GM04504 (cell line): ENCODE measurements around the gene ITPKB.

Source experiments
- DNase-seq: peaks from one replicate; pipeline ENCODE4 v3.0.0-alpha.2; 2012; ENCODE audit warnings: low read depth

Gene ITPKB

GRCh38 chr1:226665505-226666163 is 73.4 kb downstream of the ITPKB start:
- DNase-seq, result no peak

DNA sequence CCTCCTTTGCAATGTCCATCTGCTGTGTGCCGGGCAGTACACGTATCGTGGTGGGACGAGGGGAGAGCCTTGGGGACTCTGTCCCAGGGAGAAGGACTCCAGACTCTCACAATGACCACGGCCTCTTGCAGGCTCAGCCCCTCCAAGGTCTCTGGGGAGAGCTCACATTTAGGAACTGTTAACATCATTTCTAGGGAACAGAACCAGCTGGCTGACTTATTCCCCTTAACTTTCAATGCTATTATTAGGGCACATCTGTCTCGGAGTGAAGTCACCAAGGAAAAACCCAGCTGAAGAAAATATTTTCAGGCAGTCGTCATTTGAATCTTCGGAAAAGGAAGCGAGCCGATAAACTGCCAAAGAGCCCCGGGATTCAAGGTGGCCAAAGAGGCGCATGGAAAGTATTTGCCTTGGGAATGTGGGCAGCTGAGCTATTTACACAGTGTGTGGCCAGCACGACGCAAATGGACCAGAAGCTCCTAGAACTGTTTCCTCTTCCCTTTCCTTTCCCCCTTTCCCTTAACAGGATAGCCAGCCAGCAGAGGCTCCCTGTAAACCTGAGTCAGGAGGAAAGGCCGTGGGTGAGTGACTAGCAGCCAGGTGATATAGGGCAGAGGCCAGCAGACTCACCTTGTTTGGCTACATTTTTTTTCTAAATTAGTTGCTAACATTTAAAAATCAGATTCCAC is 74.5 kb downstream of the ITPKB start:
- DNase-seq, result peak; percentile 67

GRCh38 chr1:226663327-226663704 is 75.8 kb downstream of the ITPKB start:
- DNase-seq, result no peak

- peak; percentile 88 for DNase-seq
Observed at GRCh38 chr1:226662642-226663326, 76.3 kb downstream of the ITPKB start.

DNA sequence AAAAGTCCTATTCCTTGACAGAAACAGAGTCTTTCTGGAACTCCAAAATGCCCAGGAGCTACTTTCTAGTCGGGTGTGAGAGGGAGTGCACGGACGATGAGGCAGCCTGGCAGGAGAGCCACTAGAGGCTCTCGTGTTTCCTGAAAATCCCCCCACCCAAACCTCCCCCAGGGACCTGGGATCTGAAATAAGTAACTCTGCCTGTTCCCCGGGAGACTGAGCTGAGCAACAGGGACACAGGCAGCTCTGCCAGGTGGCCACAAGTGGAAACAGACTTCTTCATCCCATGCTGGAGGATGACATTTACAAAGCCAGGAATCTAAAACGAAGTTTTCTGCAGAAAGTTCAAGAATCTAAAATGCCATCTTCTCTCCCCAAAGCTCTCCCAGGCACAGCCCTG is 77.1 kb downstream of the ITPKB start:
- no peak for DNase-seq

- DNase-seq, result no peak
Observed at GRCh38 chr1:226661271-226661670, 77.8 kb downstream of the ITPKB start.

DNA sequence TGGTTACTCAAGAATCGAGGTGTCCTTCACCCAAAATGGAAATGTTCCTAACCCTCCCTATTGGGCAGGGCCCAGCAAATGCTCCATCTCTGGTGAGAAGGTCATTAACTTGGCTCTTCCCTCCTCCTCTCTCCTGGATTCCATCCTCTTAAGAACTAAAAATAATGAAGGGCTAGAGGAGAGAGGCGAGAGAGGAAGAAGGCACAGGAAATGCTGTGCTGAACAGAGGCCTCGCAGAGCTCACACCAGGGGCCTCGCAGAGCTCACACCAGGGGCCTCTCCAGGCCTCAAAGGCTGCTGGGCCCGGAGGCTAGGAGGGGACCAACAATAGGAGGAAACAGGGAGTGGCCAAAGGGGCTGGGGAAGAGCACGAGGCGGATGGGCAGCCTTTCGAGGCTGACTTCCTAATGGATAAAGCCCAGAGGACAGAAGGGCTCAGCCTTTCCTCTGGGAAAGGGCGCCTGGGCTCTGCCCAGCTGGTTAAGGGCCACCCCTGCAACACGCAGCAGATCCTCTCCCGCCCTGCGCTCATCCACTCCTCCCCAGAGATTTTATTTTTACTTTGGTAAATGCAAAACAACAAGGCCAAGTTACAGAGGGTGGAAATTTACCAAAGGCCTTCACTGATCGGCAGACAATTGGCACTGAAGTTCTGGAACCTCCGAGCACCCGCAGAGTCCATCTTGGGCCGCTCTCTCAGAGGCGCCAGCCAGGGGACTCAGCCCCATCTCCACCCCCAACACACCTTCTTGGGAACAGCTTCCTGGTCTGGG is 78.5 kb downstream of the ITPKB start:
- DNase-seq, result no peak

GRCh38 chr1:226659641-226660040 is 79.4 kb downstream of the ITPKB start:
- no peak for DNase-seq

GRCh38 chr1:226659136-226659535 is 79.9 kb downstream of the ITPKB start:
- no peak for DNase-seq

DNA sequence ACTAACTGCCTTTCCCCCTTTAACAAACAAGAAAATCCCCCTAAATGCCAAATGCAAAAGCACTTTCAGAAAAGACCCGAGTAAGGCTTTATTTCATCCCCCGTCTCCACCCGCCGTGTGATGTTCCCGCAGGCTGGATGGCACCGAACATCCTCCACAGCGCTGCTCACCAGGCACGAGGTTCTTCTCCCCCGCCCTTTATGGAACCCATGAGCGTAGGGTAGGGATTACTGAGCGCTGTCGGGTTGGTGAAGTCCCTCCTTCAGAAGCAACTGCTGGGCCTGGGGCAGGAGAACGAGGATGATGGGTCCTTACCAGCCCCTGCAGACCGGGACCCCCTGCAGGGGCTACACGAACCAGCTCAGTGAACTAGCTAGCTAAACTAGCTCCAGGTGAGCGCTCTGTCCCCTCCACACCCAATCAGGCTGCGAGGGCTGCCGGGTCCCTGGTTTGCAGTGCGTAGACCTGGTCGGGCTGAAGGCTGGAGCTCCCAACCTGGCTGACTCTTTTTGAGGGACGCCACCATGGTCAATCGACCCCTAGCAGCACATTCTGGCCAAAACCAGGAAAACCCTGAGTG is 80.4 kb downstream of the ITPKB start:
- no peak for DNase-seq

DNA sequence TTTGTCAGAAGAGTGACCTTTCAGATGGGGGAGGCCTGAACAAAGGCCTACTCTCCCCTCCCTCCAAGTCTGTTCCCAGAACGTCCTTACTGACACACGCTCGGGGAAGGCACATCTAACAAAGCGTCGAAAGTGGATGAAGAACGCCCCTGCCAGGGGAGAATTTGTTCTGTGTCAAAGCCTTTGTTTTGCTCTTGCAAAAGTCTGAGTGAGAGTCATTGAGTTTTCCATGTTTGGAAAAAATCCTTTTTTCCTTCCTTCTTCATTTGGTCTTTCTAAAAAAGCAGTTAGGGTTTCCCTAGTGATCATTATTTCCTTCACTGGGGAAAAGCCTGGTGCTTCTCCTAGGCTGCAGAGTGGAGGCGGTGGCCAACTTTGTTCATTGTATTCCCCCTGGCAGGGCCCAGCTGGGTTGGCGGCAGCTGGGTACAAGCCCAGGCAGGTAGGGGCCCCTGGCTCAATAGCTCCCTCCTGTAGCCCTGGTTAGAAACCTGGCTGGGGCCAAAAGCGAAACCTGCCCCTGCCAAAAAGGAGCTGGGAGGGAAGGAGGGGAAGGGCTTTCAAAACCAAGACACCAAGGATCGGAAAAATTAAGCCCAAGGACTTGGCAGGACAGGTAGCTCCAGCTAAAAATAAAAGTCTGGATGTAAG is 81.1 kb downstream of the ITPKB start:
- no peak for DNase-seq

DNA sequence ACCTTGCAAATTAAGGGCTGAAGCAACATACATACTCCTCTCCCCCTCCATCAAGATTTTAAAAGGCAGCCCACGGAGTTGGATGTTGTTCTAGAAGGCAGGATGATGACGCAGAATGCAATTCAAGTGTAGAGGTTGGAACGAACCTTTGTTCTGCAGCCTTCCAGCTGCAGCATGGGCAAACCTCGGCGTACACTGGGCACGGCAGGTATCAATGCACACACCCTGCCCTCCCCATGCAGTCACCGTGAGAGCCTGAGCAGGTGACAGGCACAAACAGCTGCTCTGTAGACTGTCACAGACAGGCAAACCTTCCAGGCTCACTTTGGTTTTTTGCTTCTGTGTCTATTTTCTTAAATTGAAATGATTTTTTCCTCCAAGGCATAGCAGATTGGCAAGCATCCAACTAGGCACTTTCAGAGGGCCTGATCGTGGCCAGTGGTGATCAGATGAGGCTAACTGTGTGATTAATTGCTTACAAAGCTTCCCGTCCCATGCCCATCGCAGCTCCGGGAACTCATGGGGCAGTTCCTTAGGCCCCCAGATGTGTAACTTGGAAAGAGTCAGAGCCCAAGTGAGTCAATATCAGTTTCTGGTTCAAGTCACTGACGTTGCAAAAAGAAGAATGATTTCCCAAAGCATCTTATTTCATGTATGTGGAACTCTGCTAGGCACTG is 82.3 kb downstream of the ITPKB start:
- DNase-seq, result peak; percentile 62

DNA sequence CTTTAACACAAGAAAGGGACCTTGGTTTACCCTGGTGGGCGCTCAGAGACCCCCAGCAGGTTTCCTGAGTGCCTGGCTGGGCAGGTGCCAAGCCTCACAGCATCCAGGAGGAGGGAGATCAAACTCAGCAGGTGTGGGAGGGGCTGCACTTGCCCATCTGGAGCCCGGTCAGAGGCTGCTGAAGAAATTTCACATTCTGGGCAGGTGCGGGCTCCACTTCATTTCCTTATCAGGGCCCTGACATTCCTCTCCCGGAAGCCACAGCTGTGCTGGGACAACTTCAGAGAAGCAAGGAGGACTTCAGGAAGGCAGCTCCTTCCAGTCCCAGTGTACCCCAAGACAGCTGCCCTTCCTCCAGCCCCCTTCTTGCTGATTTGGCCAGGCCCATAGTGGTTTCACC is 82.9 kb downstream of the ITPKB start:
- DNase-seq, result no peak

DNA sequence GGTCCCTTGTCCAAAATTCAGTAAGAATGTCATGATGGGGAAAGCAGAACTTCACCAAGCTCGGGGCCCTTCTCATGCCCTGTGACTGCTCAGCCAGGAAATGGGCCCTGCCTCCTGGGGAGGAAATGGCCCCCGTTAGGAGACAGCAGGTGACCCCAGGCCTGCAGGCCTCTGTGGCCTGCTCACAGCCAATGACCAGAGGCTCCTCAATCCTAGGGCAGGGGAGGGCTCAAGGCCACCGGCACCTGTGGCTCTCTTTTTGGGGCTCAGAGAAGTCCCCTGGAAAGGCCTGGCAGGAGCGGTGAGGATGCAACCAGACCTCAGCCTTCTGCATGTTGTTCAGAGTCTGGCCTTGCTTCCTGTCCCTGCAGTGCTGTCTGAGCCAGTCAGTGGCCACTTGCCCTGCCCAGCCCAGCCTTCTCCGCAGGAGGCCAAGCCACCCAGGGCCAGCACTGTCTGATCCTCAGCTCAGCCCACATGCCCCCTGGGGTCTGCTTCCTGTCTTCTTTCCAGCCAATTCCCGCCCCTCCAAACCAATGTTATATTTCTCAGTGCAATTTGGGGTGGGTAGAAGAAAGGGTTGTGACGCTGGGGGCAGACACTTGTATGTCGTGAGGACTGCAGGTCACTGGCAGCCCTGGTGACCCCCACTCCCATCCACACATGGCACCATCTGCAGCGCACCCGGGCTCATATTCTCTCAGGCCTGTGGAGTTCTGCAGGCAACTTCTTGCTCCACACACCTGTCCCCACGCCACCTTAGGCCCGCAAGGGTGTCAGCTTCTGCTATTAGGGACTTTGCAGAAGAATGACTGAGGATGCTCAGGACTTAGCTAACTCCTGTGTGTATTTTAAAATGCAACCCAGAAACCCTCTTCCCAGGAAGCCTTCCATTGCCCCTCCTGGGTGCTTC is 83.6 kb downstream of the ITPKB start:
- no peak for DNase-seq

DNA sequence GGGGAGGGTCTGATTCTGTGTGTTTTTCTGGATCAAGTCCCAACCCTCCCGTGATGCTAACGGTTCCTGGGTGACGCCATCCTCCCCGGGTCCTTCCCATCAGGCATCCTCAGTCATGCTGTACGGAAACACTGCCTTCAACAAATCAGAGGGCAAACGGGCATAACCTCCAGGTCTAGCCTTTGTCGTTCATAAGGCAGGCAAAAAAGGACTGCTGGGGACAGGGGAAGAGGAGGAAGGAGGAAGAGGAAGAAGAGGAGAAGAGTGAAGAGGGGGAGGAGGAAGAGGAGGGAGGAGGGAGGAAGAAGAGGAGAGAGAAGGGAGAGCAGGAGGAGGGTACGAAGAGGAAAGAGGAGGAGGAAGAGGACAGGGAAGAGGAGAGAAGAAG is 84.4 kb downstream of the ITPKB start:
- DNase-seq, result no peak

GRCh38 chr1:226654046-226654667 is 84.9 kb downstream of the ITPKB start:
- DNase-seq, result no peak

DNA sequence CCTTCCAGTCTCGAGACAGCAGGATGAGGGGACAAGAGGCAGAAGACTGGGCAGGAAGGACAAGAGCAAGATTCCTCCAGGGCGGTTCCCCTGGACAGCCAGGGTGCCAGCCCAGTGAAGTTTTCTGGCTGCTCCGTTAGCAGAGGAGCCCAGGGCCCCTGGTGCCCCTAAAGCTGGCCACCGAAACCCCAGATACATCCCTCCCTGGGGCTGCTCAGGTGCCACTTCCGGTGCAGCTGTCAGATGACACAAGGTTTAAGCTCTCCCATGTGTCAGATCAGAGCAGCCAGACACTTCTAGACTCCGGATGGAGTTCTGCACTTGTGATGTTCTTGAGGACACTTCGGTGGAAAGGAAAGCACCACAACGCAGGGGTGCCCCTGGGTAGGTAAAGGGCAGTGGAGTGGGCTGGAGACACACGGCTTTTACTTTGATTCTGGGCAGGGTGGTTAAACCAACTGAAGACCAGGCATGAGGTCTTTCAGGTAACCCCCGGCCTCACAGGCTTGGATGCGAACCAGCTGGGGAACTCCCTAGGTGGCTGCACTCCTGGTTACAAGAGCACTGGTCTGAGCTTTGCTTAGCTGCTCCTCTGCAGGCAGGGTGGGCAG is 85.7 kb downstream of the ITPKB start:
- no peak for DNase-seq

GRCh38 chr1:226652613-226653012 is 86.5 kb downstream of the ITPKB start:
- DNase-seq, result no peak

GRCh38 chr1:226651732-226652105 is 87.4 kb downstream of the ITPKB start:
- no peak for DNase-seq
